Neural progenitor cell (in vitro differentiated cells): ENCODE data around the gene DNM2. TPM values are rescaled to one million over a fixed set of nuclear protein-coding genes. Genes with fewer than 3 reads are reported as not detected.

Source experiments
- DNase-seq: peaks from one replicate; pipeline ENCODE4 v3.0.0-alpha.2; 2016; ENCODE audit warnings: low spot score
- H2AFZ ChIP-seq: fragments of 200-600 bp; sonication (generic); replicated peaks from 2 replicates; pipeline ENCODE4 v1.6.1; 2016; ENCODE audit warnings: antibody characterized with exemption
- H3F3A ChIP-seq: fragments of 200-600 bp; sonication (generic); 2 replicates; pipeline ENCODE4 v1.6.1; 2016; ENCODE audit warnings: antibody characterized with exemption, low read depth
- H3K27ac ChIP-seq: fragments of 200-600 bp; sonication (generic); 2 replicates; pipeline ENCODE4 v1.5.1; 2016; ENCODE audit warnings: mild to moderate bottlenecking
- H3K27me3 ChIP-seq: fragments of 200-600 bp; sonication (generic); 2 replicates; pipeline ENCODE4 v1.6.1; 2016; ENCODE audit warnings: mild to moderate bottlenecking, moderate library complexity
- H3K36me3 ChIP-seq: fragments of 200-600 bp; sonication (generic); 2 replicates; pipeline ENCODE4 v1.5.1; 2016
- H3K4me1 ChIP-seq: fragments of 200-600 bp; sonication (generic); 2 replicates; pipeline ENCODE4 v1.6.1; 2016; ENCODE audit warnings: mixed run types
- H3K4me2 ChIP-seq: fragments of 200-600 bp; sonication (generic); 2 replicates; pipeline ENCODE4 v1.6.1; 2016
- H3K4me3 ChIP-seq: fragments of 200-600 bp; sonication (generic); 2 replicates; pipeline ENCODE4 v1.5.1; 2016
- H3K79me2 ChIP-seq: fragments of 200-600 bp; sonication (generic); 2 replicates; pipeline ENCODE4 v1.6.1; 2016; ENCODE audit warnings: low read depth
- H3K9ac ChIP-seq: fragments of 200-600 bp; sonication (generic); 2 replicates; pipeline ENCODE4 v1.6.1; 2016
- H3K9me3 ChIP-seq: fragments of 200-600 bp; sonication (generic); 2 replicates; pipeline ENCODE4 v1.5.1; 2016; ENCODE audit warnings: low read depth
- H4K20me1 ChIP-seq: fragments of 200-600 bp; sonication (generic); 2 replicates; pipeline ENCODE4 v1.6.1; 2016; ENCODE audit warnings: low read depth
- H3K27ac Mint-ChIP-seq: 3 replicates; pipeline ENCODE4 v1.8.0; 2021; ENCODE audit warnings: mixed read lengths
- H3K27me3 Mint-ChIP-seq: 2 replicates; pipeline ENCODE4 v1.8.0; 2022; ENCODE audit warnings: low read depth, mild to moderate bottlenecking, inconsistent platforms, moderate library complexity, mixed read lengths; ENCODE audit not compliant: insufficient read depth
- H3K36me3 Mint-ChIP-seq: 3 replicates; pipeline ENCODE4 v1.8.0; 2021; ENCODE audit warnings: mixed read lengths
- H3K4me1 Mint-ChIP-seq: 3 replicates; pipeline ENCODE4 v1.8.0; 2021; ENCODE audit warnings: mixed read lengths
- H3K4me3 Mint-ChIP-seq: 3 replicates; pipeline ENCODE4 v1.8.0; 2021; ENCODE audit warnings: mild to moderate bottlenecking, moderate library complexity, mixed read lengths
- H3K9me3 Mint-ChIP-seq: 3 replicates; pipeline ENCODE4 v1.8.0; 2020; ENCODE audit warnings: mixed read lengths
- EZH2 ChIP-seq: fragments of 200-600 bp; sonication (generic); IDR thresholded peaks from 2 replicates; pipeline ENCODE4 v1.6.1; 2017; ENCODE audit warnings: antibody characterized with exemption, mild to moderate bottlenecking, moderate library complexity
- EZH2phosphoT487 ChIP-seq: fragments of 200-600 bp; sonication (generic); IDR thresholded peaks from 2 replicates; pipeline ENCODE4 v1.6.1; 2017; ENCODE audit warnings: antibody characterized with exemption
- total RNA-seq: library from RNA; depleted of rRNA; stranded (reverse); fragments of >200 nt; gene quantifications from 2 replicates; pipeline ENCODE4 v1.2.3, GENCODE V29; 2015; ENCODE audit warnings: low replicate concordance
- TF ChIP-seq, protein P1 (sequence below): fragments of 200-600 bp; sonication (generic); IDR thresholded peaks from 2 replicates; pipeline ENCODE4 v1.5.1; 2017; ENCODE audit warnings: antibody characterized with exemption, mild to moderate bottlenecking

DNM2 gene
- total RNA-seq, 1 donor from 2014 or later = 49.9 TPM

DNA sequence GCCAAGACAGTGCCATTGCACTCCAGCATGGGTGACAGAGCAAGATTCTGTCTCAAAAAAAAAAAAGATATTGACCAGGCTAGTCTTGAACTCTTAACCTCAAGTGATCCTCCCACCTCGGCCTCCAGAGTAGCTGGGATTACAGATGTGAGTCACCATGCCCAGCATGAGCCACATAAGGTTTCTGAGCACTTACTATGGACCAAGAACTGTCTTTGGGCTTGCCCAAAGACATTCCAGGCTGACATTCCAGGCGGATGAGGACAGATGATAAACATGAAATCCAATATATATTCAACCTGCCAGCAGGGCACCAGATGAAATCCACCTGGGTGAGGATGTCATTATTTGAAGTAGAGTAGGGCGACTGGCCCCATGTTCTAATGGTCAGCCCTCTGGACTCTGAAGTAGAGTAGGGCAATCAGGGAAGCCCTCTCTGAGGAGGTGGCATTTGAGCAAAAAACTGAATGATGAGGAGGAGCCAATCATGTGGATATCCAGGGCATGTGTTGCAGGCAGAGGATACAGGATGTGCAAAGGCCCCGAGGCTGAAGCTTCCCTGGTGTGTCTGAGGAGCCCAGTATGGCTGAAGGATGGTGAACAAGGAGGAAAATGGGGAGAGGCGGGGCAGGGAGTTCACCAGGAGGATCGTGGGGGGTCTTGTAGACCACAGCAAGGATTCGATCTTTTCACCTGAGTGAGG is 134.4 kb downstream of the DNM2 start:
- H3K4me3 ChIP-seq = no peak overlapping the region
- H3K4me2 ChIP-seq = no peak overlapping the region
- no peaks in the 10 kb centered on the region for H4K20me1 ChIP-seq
- no peaks in the 10 kb centered on the region for H3K4me1 ChIP-seq
- H3F3A ChIP-seq = no peaks in the 10 kb centered on the region
- H3K9ac ChIP-seq = no peak overlapping the region
- Mint-ChIP-seq H3K4me1 (peaks cover 3% of the 10 kb centered on the region), H3K27me3 (peaks cover 7% of the 10 kb centered on the region), H3K4me3 (no peak overlapping the region), H3K27ac (peak overlapping the region; percentile 5), H3K9me3 (no peaks in the 10 kb centered on the region), H3K36me3 (no peaks in the 10 kb centered on the region)
- no peak overlapping the region for H2AFZ ChIP-seq
- H3K27ac ChIP-seq = no peak overlapping the region
- TF ChIP-seq EZH2phosphoT487 (no peak), EZH2 (no peak)
- TF ChIP-seq, protein P1, sequence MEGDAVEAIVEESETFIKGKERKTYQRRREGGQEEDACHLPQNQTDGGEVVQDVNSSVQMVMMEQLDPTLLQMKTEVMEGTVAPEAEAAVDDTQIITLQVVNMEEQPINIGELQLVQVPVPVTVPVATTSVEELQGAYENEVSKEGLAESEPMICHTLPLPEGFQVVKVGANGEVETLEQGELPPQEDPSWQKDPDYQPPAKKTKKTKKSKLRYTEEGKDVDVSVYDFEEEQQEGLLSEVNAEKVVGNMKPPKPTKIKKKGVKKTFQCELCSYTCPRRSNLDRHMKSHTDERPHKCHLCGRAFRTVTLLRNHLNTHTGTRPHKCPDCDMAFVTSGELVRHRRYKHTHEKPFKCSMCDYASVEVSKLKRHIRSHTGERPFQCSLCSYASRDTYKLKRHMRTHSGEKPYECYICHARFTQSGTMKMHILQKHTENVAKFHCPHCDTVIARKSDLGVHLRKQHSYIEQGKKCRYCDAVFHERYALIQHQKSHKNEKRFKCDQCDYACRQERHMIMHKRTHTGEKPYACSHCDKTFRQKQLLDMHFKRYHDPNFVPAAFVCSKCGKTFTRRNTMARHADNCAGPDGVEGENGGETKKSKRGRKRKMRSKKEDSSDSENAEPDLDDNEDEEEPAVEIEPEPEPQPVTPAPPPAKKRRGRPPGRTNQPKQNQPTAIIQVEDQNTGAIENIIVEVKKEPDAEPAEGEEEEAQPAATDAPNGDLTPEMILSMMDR = no peak
- no peak for DNase-seq
- H3K36me3 ChIP-seq = no peaks in the 10 kb centered on the region
- no peaks in the 10 kb centered on the region for H3K79me2 ChIP-seq
- H3K27me3 ChIP-seq = no peaks in the 10 kb centered on the region
- H3K9me3 ChIP-seq = no peaks in the 10 kb centered on the region

GRCh38 chr19:10852941-10853340 is 135.1 kb downstream of the DNM2 start:
- DNase-seq = no peak
- peaks cover 9% of the 10 kb centered on the region for H3K27me3 Mint-ChIP-seq
- Histone ChIP-seq H3K4me3 (no peak overlapping the region), H3K36me3 (no peaks in the 10 kb centered on the region), H3K9me3 (no peaks in the 10 kb centered on the region), H3K4me1 (no peaks in the 10 kb centered on the region), H4K20me1 (no peaks in the 10 kb centered on the region), H3K27ac (no peak overlapping the region), H3K9ac (no peak overlapping the region), H2AFZ (no peak overlapping the region), H3K4me2 (no peak overlapping the region), H3F3A (no peaks in the 10 kb centered on the region), H3K27me3 (no peaks in the 10 kb centered on the region), H3K79me2 (no peaks in the 10 kb centered on the region)
- H3K9me3 Mint-ChIP-seq = no peaks in the 10 kb centered on the region
- H3K27ac Mint-ChIP-seq = no peak overlapping the region
- no peaks in the 10 kb centered on the region for H3K36me3 Mint-ChIP-seq
- TF ChIP-seq EZH2 = no peak
- TF ChIP-seq, protein P1 = no peak
- TF ChIP-seq EZH2phosphoT487 = no peak
- no peak overlapping the region for H3K4me3 Mint-ChIP-seq
- H3K4me1 Mint-ChIP-seq = peaks cover 3% of the 10 kb centered on the region

- Histone ChIP-seq H3K4me2 (no peak overlapping the region), H3K9me3 (no peaks in the 10 kb centered on the region), H3K27ac (no peak overlapping the region), H3K4me3 (no peak overlapping the region), H3K4me1 (no peaks in the 10 kb centered on the region), H3K27me3 (no peaks in the 10 kb centered on the region), H3K36me3 (no peaks in the 10 kb centered on the region), H2AFZ (no peak overlapping the region), H4K20me1 (no peaks in the 10 kb centered on the region), H3K79me2 (no peaks in the 10 kb centered on the region), H3F3A (no peaks in the 10 kb centered on the region), H3K9ac (no peak overlapping the region)
- no peak overlapping the region for H3K4me3 Mint-ChIP-seq
- H3K9me3 Mint-ChIP-seq = no peaks in the 10 kb centered on the region
- no peaks in the 10 kb centered on the region for H3K4me1 Mint-ChIP-seq
- H3K27me3 Mint-ChIP-seq = peaks cover 9% of the 10 kb centered on the region
- no peak overlapping the region for H3K27ac Mint-ChIP-seq
- no peak for DNase-seq
- no peaks in the 10 kb centered on the region for H3K36me3 Mint-ChIP-seq
- TF ChIP-seq, protein P1 = no peak
- no peak for TF ChIP-seq EZH2phosphoT487
- TF ChIP-seq EZH2 = no peak
Measured at GRCh38 chr19:10854350-10855089, 136.6 kb downstream of the DNM2 start.
